Panc1 (cell line): ENCODE measurements around the gene WNK2. TPM values are rescaled to one million over a fixed set of nuclear protein-coding genes. Genes with fewer than 3 reads are reported as not detected.
"Not testable (repeated sequence)": the region's sequence is repeated elsewhere in the genome, so short reads cannot be mapped to it uniquely, and the experiment has no call there.

Experiments used
- ATAC-seq: fragments of 200-7000 bp; cut with Tn5 transposase; 2 replicates; pipeline ENCODE4 v1.9.1; 2020; ENCODE audit warnings: mild to moderate bottlenecking, moderate library complexity
- BruUV-seq: library from RNA; stranded (reverse); fragments of 400-500 nt; replicated peaks from 2 replicates; lab custom pipeline; 2021; lab: Mats Ljungman, UMichigan
- CTCF ChIA-PET: fragments of 300-600 bp; sonication (Branson Sonifier 250); formaldehyde crosslinking; loops from one replicate; lab custom pipeline; 2022; ENCODE audit warnings: antibody characterized with exemption; lab: Charles Lee
- POLR2A ChIA-PET: fragments of 300-600 bp; sonication (Branson Sonifier 250); formaldehyde crosslinking; loops from one replicate; lab custom pipeline; 2022; ENCODE audit warnings: antibody characterized with exemption; lab: Charles Lee
- DNase-seq: peaks from one replicate; pipeline ENCODE4 v3.0.0-alpha.2; 2010; ENCODE audit warnings: low read depth, low spot score
- H3K27ac ChIP-seq: 2 replicates; pipeline ENCODE4 v1.5.1; 2011; ENCODE audit warnings: mild to moderate bottlenecking, low read length, inconsistent platforms
- H3K27me3 ChIP-seq: fragments of 200-500 bp; sonication (Bioruptor generic); 2 replicates; pipeline ENCODE4 v1.6.0; 2014; ENCODE audit warnings: low read length, inconsistent platforms; ENCODE audit not compliant: control insufficient read depth, insufficient read depth
- H3K36me3 ChIP-seq: fragments of 200-500 bp; sonication (Bioruptor generic); 2 replicates; pipeline ENCODE4 v1.5.1; 2014; ENCODE audit warnings: inconsistent platforms, mild to moderate bottlenecking, low read length, moderate library complexity; ENCODE audit not compliant: control insufficient read depth, insufficient read depth
- H3K4me1 ChIP-seq: 2 replicates; pipeline ENCODE4 v1.5.1; 2011; ENCODE audit warnings: inconsistent platforms, mild to moderate bottlenecking, low read length, moderate library complexity; ENCODE audit not compliant: control insufficient read depth, insufficient read depth
- H3K4me3 ChIP-seq, 2 experiments: 2 replicates each; pipeline ENCODE4 v1.5.1; 2011 to 2012; ENCODE audit warnings: low read depth in 2 of 2, low read length in 2 of 2, mild to moderate bottlenecking in 2 of 2, inconsistent platforms in 1 of 2, moderate library complexity in 1 of 2
- H3K9me3 ChIP-seq: fragments of 200-500 bp; sonication (Bioruptor generic); 2 replicates; pipeline ENCODE4 v1.5.1; 2014; ENCODE audit warnings: low read depth, mild to moderate bottlenecking, inconsistent platforms, low read length, moderate library complexity; ENCODE audit not compliant: control insufficient read depth, insufficient read depth
- CTCF ChIP-seq: fragments of 450-650 bp; IDR thresholded peaks from 2 replicates; pipeline ENCODE4 v1.5.1; 2017; ENCODE audit warnings: mild to moderate bottlenecking
- POLR2AphosphoS5 ChIP-seq: IDR thresholded peaks from 2 replicates; pipeline ENCODE4 v1.6.1; 2012; ENCODE audit warnings: mild to moderate bottlenecking, low read depth, low read length, moderate library complexity
- REST ChIP-seq, 2 experiments: IDR thresholded peaks; 2 replicates each; pipeline ENCODE4 v1.6.1; 2011 to 2012; ENCODE audit warnings: low read depth in 2 of 2, control low read depth in 1 of 2, low read length in 1 of 2, mild to moderate bottlenecking in 1 of 2, moderate library complexity in 1 of 2; ENCODE audit not compliant: insufficient read depth in 1 of 2
- SIN3A ChIP-seq: IDR thresholded peaks from 2 replicates; pipeline ENCODE4 v1.6.1; 2012; ENCODE audit warnings: low read depth, mild to moderate bottlenecking, low read length, moderate library complexity, borderline replicate concordance; ENCODE audit not compliant: insufficient read depth
- TCF7L2 ChIP-seq: IDR thresholded peaks from 2 replicates; pipeline ENCODE4 v1.6.1; 2011; ENCODE audit warnings: mild to moderate bottlenecking, low read depth, low read length, inconsistent platforms
- in situ Hi-C: cut with HindIII; loops from 2 replicates; pipeline ENCODE4 v1.10.0; 2016; ENCODE audit warnings: low sequenced_read_pairs, low pct_unique_long_range_greater_than_20kb
- intact Hi-C: fragments of 100-400 bp; cut with micrococcal nuclease; formaldehyde crosslinking; loops from one replicate; pipeline ENCODE4 v1.10.0; 2022; ENCODE audit not compliant: unreplicated experiment
- total RNA-seq: library from RNA; stranded (reverse); gene quantifications from one replicate; pipeline ENCODE4 v1.2.1, GENCODE V29; 2021; ENCODE audit not compliant: unreplicated experiment

Gene WNK2
- total RNA-seq, 1 experiment from 2014 or later: 13.7 TPM

GRCh38 chr9:93332317-93332716 is 148.4 kb downstream of the WNK2 start:
- H3K27ac ChIP-seq: no peak overlapping the region
- intact Hi-C loops: no loop called here
- DNase-seq (no peak), ATAC-seq (no peak)
- H3K27me3 ChIP-seq: no peaks in the 10 kb centered on the region
- POLR2A ChIA-PET: no interaction called here
- no peak for TF ChIP-seq TCF7L2
- no peak for TF ChIP-seq REST (IDR thresholded peaks at IDR 0.05; ENCODE audit: insufficient read depth in 1 of 2, low read depth in 2 of 2, low read length in 1 of 2)
- no peak for TF ChIP-seq CTCF
- TF ChIP-seq SIN3A: no peak
- TF ChIP-seq POLR2AphosphoS5: no peak
- in situ Hi-C loops: no loop called here
- BruUV-seq: no TSS peak
- H3K4me3 ChIP-seq: no peak overlapping the region
- H3K36me3 ChIP-seq: no peaks in the 10 kb centered on the region
- no peaks in the 10 kb centered on the region; the same call in none of the 2 replicates for H3K4me1 ChIP-seq
- CTCF ChIA-PET: no interaction called here
- H3K9me3 ChIP-seq: no peaks in the 10 kb centered on the region

DNA sequence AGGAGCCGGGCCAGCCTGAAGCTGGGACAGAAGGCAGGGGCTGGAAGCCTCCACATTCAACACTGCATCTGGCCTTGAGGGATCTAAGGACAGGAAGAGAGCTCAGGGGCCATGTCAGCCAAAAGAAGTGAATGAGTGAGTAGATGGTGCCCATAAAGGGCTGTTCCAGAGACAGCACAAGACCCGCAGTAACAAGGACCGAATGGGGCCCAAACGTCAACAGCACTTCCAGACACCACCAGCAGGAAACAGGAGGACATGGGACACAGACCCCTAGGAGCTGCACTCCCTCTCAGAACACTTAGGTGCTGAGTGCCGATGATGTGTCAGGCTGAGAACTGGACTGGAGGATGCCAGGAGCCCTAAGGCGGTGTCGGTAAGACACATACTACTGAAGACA is 152.8 kb downstream of the WNK2 start:
- ChIA-PET POLR2A (no interaction called here), CTCF (no interaction called here)
- ATAC-seq: no peak
- H3K36me3 ChIP-seq: no peaks in the 10 kb centered on the region
- no peaks in the 10 kb centered on the region for H3K27me3 ChIP-seq
- no peak overlapping the region for H3K4me3 ChIP-seq
- no TSS peak for BruUV-seq
- in situ Hi-C loops (no loop called here), intact Hi-C loops (no loop called here)
- H3K4me1 ChIP-seq: no peaks in the 10 kb centered on the region
- DNase-seq: no peak
- no peaks in the 10 kb centered on the region for H3K9me3 ChIP-seq
- no peak overlapping the region for H3K27ac ChIP-seq
- TF ChIP-seq SIN3A: no peak
- no peak for TF ChIP-seq TCF7L2
- TF ChIP-seq REST (IDR thresholded peaks at IDR 0.05; ENCODE audit: insufficient read depth in 1 of 2, low read depth in 2 of 2, low read length in 1 of 2): no peak
- no peak for TF ChIP-seq CTCF
- no peak for TF ChIP-seq POLR2AphosphoS5

GRCh38 chr9:93338196-93338595 is 154.3 kb downstream of the WNK2 start:
- H3K27ac ChIP-seq, DNase-seq, intact Hi-C loops, POLR2A ChIA-PET, in situ Hi-C loops, CTCF ChIA-PET, H3K4me1 ChIP-seq, H3K9me3 ChIP-seq, H3K36me3 ChIP-seq, H3K4me3 ChIP-seq, BruUV-seq, ATAC-seq, H3K27me3 ChIP-seq: not testable (repeated sequence)
